GM12801 (cell line): ENCODE measurements around the gene CDC123.

Experiments used
- CTCF ChIP-seq: IDR thresholded peaks from one replicate; pipeline ENCODE4 v1.5.1; 2011; ENCODE audit warnings: control low read depth; ENCODE audit not compliant: insufficient read length; ENCODE audit errors: extremely low read depth

CDC123 gene

GRCh38 chr10:12205082-12205481 lies 9.1 kb downstream of the CDC123 start:
- no peak for TF ChIP-seq CTCF

DNA sequence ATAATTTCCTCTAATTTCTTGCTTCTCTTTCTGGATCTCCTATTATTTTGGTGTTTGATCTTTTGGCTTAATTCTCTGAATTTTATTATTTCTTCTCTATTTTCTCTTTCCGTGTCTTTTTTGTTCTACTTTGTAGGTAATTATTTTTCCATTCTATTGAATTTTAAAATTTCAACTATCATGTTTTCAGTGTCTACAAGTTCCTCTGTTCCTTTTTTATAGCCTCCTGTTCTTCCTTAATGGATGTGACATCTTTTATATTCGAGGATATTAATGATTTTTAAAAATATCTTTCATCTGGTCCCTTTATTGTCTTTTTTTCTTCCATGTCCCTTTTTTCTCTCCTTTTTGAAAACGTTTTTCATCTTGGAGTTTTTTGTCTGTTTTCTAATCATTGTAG lies 11.1 kb downstream of the CDC123 start:
- no peak for TF ChIP-seq CTCF

GRCh38 chr10:12208460-12208859 lies 12.5 kb downstream of the CDC123 start:
- no peak for TF ChIP-seq CTCF

DNA sequence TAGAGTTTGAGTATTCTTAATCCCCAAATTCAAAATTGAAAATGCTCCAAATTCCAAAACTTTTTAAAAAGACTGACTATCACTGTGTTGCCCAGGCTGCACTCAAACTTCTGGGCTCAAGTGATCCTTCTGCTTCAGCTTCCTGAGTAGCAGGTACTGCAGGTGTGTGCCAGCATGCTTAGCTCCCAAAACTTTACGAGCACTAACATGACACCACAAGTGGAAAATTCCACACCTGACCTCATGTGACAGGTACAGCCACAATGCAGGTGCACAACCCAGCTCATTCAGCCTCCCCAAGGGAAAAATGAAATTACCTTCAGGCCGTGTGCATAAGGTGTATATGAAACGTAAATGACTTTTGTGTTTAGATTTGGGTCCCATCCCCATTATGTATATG lies 16.5 kb downstream of the CDC123 start:
- no peak for TF ChIP-seq CTCF

GRCh38 chr10:12213621-12214020 lies 17.6 kb downstream of the CDC123 start:
- no peak for TF ChIP-seq CTCF

DNA sequence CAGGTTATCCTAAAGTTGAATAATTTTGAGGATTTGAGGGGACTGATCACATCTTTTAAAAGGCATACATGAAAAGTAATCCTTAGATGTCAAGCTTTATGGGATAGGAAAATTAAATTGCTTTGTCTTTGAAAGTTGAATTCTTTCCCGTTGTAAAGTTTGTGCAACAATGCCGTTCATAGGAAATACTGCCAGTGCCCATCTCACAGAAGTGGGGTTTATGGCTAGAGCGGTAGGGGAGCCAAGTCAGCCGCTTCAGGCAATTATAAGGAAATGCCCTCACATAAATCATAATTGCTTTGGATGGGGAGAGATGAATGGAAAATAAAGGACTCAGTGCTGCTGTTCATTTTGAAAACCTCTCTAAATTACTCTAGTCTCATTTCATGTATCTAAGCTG lies 18.1 kb downstream of the CDC123 start:
- no peak for TF ChIP-seq CTCF

- TF ChIP-seq CTCF, result no peak
Observed at GRCh38 chr10:12214763-12215218, 18.8 kb downstream of the CDC123 start.

- no peak for TF ChIP-seq CTCF
Observed at GRCh38 chr10:12218991-12219390, 23.0 kb downstream of the CDC123 start.
